ENCODE results near the gene LYST.
"Not testable (repeated sequence)": the region's sequence is repeated elsewhere in the genome, so short reads cannot be mapped to it uniquely, and the experiment has no call there.

LYST gene

DNA sequence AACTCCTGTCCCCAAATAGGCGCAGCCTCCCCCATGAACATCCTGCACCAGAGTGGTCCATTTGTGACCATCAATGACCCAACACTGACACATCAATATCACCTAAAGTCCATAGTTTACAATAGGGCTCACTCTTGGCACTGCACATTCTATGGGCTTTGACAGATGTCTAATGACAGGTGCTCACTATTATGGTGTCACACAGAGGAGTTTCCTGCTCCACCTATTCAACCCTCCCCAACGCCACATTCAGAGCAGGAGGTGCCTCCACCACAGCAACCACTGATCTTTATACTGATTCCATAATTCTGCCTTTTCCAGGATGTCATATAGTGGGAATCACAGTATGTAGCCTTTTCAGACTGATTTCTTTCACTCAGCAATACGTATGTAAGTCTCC is 241.4 kb downstream of the LYST start:
- DNase-seq = no peak

DNA sequence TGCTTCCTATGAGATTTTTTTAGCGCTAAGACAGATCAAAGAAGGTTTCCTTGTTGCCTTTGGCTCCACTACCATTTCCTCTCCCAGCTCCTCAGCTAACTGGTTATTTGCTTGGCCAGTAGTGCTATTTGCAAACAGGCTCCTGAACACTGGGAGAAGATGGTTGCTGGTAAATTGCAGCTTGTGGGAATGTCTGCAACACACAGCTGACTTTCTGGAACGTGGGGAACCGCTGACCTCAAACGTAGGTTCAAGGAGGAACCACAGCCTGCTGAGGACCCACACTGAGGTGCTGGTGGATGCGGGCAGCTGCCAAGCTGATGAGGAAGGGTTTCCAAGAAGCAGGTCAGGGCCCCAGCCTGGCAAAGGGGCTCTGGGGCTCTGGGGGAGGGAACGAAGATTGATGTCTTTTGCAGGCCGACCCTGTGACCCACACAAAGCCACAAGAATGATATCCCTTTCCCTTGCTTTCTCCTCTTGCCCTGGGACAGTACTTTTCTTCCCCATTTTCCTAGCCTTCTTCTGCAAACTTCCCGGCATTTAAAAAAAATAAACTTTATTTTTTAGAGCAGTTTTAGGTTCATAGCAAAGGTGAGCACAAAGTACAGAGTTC is 241.9 kb downstream of the LYST start:
- DNase-seq = no peak

DNA sequence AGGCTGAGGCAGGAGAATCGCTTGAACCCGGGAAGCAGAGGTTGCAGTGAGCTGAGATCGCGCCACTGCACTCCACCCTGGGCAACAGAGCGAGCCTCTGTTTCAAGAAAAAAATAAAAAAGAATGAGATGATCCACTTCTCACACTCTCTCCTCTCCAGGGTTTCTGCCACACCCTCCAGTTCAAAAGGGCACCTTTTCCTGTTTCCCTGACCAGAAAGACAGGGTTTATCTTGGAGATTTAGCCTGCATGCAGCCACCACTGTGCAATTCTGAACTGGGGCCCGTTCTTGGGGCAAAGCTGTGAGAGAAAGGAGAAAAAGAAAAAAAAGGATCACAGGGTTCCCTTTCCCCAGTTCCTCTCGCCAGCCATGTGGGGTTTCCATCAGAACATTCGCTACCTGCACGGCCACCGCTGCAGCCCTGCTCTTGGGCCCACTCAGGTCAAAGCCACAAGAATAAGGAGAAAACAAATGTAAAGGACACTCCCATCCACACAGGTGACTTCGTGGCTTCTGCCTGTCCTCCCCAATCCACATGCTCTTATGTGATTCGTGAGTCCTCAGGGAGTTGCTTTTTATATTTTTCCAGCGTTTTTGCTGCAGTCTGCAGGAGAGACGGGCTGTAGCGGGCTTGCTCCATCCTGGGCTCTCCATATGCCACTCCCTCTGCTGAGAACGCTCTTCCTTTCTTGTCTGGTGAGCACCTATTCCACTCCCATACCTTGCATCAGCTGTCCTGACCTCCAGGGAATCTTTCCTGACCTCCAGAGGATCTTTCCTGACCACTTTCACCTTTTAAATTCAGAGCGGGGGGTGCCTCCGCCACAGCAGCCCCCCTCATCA is 243.5 kb downstream of the LYST start:
- no peak for DNase-seq

DNA sequence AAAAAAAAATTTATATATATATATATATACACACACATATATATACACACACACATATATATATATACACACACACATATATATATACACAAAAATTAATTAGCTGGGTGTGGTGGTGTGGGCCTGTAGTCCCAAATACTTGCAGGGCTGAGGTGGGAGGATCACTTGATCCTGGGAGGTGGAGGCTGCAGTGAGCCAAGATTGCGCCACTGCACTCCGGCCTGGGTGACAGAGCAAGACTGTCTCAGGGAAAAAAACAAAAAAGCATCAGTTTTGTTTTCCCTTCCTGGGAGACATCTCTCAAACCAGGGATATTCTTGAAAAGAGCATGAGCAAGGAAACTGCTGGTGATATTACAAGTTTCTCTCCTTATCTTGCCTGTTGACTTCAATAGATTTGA is 247.6 kb downstream of the LYST start:
- DNase-seq = not testable (repeated sequence)

DNA sequence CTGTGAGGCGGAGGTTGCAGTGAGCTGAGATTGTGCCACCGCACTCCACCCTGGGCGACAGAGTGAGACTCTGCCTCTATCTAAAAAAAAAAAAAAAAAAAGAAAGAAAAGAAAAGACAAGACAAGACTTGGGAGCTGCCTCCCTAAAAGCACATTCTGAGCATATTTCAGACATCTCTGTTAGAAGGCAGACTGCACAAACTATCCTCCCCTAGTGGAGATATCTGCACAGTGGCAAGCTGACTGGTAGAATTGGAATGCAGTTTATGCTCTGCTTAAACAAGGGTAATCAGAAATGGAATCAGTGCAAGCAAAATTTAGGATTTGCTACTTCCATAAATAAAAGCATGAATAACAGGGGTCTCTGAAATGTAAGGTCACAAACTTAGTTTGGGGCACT is 248.9 kb downstream of the LYST start:
- no peak for DNase-seq

DNA sequence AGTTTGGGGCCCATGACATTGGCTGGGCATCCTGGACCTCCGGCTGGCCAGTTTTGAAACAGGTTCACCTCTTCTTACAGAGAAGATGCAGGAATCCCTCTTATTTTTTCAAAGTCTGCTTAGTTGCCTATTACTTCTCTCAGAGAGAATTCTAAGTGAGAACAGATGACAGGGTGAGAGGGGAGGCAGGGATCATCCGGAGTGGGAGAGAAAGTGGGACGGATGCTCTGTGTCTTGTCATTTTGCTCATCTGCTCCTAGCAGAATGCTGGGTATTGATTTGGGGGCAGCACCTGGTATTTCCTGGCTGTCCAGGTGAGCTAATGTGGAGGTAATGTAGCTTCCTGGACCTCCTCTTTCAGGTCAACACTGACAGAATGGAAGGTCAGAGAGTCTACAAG is 249.6 kb downstream of the LYST start:
- no peak for DNase-seq

DNA sequence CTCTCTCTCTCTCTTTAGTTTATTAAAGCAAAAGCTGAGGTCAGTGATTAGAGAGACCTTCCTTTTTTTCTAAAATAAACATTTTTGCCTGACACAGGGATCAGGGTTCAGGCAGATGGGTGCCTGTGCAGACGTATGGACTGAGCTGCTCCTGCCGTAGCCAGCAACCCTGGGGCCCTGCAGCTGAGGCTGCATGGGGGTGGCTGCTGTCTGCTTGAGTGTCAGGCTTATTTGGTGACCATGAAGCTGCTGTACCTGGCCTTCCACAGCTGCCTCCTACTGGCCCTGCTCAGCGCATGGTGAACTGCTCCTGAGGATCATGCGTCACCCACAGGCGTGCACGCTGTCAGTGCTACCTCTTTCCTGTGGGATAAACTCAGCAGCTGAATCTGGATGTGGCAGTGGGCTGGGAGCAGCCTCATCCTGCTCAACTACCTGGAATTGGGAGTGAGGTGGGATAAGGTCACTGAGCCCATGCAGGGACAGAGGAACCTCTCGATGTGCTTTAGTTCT is 252.2 kb downstream of the LYST start:
- no peak for DNase-seq

DNA sequence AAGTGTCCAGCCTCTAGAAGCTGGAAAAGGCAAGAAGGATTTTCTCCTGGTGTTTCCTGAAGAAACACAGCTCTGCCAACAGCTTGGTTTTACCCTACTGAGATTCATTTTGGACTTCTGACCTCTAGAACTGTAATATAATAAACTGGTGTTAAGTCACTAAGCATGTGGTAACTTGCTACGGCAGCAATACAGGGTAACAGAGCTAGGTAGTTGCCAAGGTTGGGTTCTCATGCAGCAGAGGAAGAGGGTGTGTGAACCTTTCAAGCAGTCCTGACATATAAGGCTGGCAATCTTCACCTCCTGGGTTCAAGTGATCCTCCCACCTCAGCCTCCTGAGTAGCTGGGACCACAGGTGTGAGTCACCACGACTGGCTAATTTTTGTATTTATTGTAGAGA is 253.1 kb downstream of the LYST start:
- DNase-seq = no peak

DNA sequence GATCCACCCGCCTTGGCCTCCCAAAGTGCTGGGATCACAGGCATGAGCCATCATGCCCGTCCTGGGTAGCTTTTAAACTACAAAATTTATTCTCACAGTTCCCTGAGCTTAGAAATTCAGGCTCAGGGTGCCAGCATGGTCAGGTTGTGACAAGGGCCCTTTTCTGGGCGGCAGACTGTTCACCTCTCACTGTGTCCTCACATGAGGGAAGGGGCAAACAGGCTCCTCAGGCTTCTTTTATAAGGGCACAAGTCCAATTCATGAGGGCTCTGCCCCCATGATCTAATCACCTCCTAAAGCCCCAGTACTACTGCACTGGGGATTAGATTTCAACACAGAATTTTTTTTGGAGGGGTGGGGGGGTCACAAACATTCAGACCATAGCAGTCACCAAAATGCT is 253.9 kb downstream of the LYST start:
- no peak for DNase-seq

All from DMS79 treated with DMSO at 0.1 percent for 48 hours (cell line).